Medulla oblongata (tissue), 1 donor: ENCODE results near the gene INO80.

Experiments used
- DNase-seq: peaks from one replicate; pipeline ENCODE4 v3.0.0-alpha.2; 2015; ENCODE audit errors: extremely low spot score

Gene INO80

DNA sequence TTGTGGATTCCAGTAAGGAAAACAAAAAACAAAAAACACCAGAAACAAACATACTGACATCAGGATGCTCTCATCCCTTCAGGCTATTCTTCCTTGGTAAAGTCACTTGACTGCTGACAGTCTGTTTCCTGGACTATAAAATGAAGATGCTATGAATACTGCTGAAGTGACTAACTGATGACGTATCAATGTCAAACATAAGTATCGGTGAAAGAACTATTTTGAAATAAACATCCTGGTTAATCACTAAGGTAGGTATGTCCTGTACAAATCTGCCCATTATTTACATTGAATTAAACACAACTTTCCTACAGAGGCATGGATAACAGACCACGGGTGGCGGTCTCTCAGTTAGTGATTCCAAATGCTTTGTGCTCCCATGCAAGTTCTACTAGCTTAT lies 116.9 kb downstream of the INO80 start:
- no peak for DNase-seq

GRCh38 chr15:40995656-40996055 lies 120.4 kb downstream of the INO80 start:
- DNase-seq, result no peak

DNA sequence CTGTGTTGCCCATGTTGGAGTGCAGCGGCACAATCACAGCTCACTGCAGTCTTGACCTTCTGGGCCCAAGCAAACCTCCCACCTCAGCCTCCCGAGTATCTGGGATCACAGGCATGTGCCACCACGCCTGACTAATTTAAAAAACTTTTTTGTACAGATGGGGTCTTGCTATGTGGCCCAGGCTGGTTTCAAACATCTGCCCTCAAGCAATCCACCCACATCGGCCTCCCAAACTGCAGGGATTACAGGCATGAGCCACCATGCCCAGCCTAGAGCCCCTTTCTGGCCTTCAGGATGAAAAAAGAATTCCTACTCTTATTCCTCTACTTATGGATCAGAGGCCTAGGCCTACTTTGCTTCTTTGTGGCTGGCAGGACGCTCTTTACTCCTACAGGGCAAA lies 123.3 kb downstream of the INO80 start:
- DNase-seq, result no peak

DNA sequence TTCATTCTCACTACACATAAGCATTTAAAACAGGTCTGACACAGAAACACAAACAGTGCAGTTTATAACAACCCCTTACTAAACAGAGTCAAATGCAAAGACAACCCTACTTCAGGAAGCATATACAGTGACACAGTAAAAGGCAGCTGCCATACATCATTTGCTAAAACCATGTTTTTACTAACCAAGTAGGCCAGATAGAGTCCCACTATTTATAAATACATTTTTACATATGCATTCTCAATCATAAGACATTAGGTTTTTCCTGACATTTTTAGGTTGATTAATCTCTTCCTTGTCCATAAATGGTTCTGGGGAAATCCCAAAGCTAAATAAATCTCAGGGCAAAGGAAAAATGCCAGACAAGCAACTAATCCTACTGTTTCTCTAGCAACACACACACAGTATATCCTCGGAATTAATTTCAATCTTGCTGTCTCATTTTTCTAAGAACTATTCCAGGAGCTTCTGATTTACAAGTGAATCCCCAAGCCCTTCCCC lies 123.8 kb downstream of the INO80 start:
- no peak for DNase-seq

DNA sequence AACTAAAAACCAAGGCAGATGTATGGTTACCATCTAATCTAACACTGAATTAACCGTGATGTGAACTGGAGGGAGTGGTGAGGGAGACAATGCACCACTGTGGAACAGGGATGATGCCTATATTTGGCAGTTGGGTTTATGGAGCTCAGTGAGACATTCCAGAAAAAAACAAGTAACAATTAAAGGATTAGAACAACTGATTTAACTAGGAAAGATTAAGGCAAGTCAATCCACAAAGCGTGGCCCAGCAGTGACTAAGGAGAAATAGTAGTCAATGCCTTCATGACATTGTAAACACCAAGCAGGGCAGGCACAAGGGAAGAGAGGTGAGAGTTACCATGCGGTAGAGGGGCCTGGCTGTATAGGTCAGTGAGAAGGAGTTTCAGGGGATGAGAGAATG lies 124.7 kb downstream of the INO80 start:
- DNase-seq, result no peak

- no peak for DNase-seq
Observed at GRCh38 chr15:40990789-40991188, 125.3 kb downstream of the INO80 start.

GRCh38 chr15:40990080-40990479 lies 126.0 kb downstream of the INO80 start:
- no peak for DNase-seq

DNA sequence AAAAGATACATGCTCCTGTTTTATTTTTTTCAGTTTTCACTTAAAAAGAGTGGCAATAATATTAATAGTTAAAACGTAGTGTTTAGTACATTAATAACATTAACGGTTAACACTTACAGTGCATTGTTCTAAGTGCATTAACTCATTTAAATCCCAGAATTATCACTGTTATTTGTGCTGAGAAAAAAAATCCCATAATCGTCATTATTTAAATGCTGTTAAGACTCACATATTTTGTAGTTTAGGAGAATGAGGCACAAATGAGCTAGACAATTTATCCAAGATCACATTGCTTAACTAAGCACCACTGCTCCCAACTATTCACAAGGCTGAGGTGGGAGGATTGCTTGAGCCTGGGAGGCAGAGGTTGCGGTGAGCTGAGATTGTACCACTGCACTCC lies 127.9 kb downstream of the INO80 start:
- DNase-seq, result no peak

GRCh38 chr15:40986820-40987219 lies 129.3 kb downstream of the INO80 start:
- DNase-seq, result no peak

- no peak for DNase-seq
Observed at GRCh38 chr15:40985541-40986330, 130.3 kb downstream of the INO80 start.

- DNase-seq, result no peak
Observed at GRCh38 chr15:40984964-40985363, 131.1 kb downstream of the INO80 start.

- DNase-seq, result no peak
Observed at GRCh38 chr15:40984406-40984805, 131.7 kb downstream of the INO80 start.

DNA sequence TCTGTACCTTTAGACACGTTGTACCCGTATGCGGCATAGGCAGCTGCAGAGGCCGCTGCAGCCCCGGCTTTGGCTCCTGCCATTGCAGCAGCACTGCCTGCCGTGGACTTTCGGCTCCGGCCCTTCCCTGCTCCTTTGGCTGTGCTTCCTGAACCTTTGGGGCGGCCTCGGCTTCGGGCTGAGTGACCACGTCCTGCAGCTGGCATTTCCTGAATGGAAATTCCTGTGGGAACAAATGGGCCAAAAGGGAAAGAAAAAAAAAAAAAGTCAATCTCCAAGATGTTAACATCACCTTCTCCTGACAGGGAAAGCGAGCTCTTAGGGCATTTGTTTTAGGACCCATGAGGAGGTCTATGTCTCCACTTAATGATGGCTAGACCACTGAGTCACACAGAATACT lies 133.2 kb downstream of the INO80 start:
- DNase-seq, result no peak

DNA sequence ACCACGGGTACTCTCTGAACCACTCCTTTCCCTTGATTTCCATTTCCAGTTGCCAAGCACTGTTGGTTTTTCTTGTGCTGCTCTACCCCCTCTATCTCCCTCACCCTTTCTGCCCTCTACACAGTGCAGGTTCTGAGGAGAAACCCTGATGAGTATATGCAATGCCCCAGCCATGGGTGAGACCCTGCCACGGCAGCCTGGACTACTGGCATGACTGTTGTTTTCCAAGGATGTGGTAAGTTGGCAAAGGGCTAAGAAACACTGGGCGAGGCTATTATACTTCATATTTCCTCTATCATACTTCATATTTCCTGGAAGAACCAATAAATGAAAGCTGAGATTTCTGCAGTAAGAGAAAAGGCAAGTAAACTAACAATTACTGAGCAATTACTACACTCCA lies 134.9 kb downstream of the INO80 start:
- no peak for DNase-seq

DNA sequence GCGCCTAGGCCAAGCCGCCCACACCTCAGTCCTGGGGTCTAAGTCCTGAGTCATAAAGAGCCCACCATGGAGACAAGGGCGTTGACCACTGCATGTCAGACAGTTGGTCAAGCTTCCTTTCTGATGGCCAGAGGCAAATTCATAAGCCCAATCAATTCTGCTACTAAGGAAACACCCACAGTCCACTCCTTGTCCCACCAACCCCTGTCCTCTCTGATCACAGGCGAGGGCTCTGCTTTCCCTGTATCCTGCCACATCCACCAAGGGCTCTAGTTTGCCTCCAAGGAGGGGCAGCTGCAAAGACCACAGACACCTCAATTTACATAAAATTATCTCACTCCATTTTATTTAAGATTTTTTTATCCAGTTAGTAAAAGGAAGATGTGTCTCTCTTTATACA lies 137.5 kb downstream of the INO80 start:
- DNase-seq, result no peak

- no peak for DNase-seq
Observed at GRCh38 chr15:40978141-40978540, 137.9 kb downstream of the INO80 start.

- DNase-seq, result no peak
Observed at GRCh38 chr15:40976819-40977218, 139.3 kb downstream of the INO80 start.

DNA sequence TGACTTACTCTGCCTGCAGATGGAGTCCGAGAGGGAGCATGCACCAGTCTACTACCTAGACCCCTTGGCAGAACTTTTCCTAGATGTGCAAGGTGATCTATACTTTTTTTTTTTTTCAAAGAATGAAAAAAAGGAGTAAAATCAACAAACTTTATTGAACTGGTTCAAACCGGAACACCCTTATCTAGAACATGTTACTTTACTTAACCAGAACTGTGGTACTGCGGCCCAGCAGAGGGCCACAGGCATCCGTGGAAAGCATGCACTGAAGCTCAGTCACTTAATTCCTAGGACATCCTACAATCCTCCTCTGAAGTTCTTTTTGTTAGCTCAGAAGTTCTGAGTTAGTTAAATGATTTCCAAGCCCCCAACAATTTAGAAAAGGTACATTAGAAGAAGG lies 141.2 kb downstream of the INO80 start:
- no peak for DNase-seq

DNA sequence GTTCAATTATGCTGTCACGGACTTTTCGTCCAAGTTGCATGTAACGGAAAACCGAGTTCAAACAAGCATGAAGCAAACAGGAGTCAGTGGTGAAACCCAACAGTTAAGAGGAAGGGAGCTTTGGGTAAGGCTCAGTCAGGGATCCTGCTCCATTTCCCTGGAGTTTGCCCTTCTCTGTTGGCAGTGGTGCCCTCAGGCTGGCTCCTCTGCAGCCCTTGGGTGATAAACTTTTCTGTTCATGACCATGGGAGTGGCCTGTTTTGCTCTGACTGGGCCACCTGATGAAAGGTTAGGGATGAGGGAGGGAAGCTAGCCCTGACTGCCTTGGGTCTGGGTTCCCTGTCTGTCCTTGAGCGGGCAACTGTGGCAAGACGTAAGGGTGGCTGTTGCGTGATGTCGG lies 146.7 kb downstream of the INO80 start:
- no peak for DNase-seq

DNA sequence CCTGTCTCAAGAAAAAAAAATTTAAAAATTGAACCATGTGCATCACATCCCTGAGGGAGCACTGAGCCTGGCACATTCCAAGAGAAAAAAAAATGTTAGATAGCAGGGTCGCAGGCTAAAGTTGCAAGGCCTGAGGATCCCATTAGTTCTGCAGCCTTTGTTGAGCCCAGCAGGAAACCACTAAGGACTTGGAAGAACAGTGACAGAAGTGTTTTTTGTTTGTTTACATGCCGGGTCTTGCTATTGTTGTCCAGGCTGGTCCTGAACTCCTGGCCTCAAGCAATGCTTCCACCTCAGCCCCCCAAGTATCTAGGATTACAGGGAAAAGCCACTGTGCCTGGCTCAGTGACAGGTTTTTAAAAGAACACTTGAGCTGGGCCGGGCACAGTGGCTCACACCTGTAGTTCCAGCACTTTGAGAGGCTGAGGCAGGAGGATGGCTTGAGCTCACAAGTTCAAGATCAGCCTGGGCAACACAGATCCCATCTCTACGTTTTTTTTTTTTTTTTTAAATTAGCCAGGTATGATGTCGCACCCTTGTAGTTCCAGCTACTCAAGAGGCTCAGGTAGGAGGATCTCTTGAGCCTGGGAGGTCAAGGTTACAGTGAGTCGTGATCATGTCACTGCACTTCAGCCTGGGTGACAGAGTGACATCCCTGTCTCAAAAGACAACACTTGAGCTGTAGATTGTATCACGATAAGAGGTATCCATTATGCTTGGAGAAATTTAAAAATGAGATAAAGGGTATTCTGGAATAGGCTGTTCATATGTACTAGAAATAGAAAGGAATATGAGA lies 147.6 kb downstream of the INO80 start:
- no peak for DNase-seq

- no peak for DNase-seq
Observed at GRCh38 chr15:40964634-40965033, 151.4 kb downstream of the INO80 start.

DNA sequence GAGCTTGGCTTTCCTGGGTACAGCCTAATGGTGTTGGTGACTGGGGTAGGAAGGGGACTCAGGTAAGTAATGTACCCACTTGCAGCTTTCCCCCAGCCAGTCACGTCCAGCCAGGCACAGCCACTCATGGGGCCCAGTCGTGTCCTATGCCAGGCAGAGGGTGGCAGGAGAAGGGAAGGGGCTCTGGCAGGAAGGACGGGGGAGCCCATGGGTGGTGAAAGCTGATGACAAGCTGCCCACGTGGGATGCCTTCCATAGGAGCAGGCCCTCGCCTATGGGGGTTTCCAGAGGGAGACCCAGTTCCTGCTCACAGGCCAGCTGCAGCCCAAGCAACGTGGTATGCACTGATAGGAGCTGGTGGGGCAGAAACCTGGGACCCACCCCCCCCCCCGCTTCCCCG lies 152.1 kb downstream of the INO80 start:
- no peak for DNase-seq

- DNase-seq, result no peak
Observed at GRCh38 chr15:40963201-40963600, 152.9 kb downstream of the INO80 start.
